Caco-2 (cell line): ENCODE measurements around the gene LMNTD1. TPM values are rescaled to one million over a fixed set of nuclear protein-coding genes. Genes with fewer than 3 reads are reported as not detected.

Source experiments
- BruUV-seq: library from RNA; stranded (reverse); fragments of 400-500 nt; replicated peaks from 2 replicates; lab custom pipeline; 2021; lab: Mats Ljungman, UMichigan
- CTCF ChIA-PET: fragments of 300-600 bp; sonication (Branson Sonifier 250); formaldehyde crosslinking; loops from one replicate; lab custom pipeline; 2022; ENCODE audit warnings: antibody characterized with exemption; lab: Charles Lee
- POLR2A ChIA-PET: fragments of 300-600 bp; sonication (Branson Sonifier 250); formaldehyde crosslinking; loops from one replicate; lab custom pipeline; 2022; ENCODE audit warnings: antibody characterized with exemption; lab: Charles Lee
- DNase-seq, 2 experiments: peaks; one replicate each; pipeline versions ENCODE4 v3.0.0 to v3.0.0-alpha.2; 2020 to 2022
- H3K27me3 ChIP-seq: replicated peaks from 2 replicates; pipeline ENCODE4 v1.6.0; 2011; ENCODE audit warnings: low read length; ENCODE audit not compliant: control insufficient read depth, insufficient read depth
- H3K36me3 ChIP-seq: 2 replicates; pipeline ENCODE4 v1.5.1; 2011; ENCODE audit warnings: low read length; ENCODE audit not compliant: control insufficient read depth, insufficient read depth
- H3K4me1 ChIP-seq: fragments of 250-450 bp; sonication (Bioruptor Pico); 2 replicates; pipeline ENCODE4 v1.5.1; 2020; ENCODE audit warnings: mild to moderate bottlenecking
- H3K4me3 ChIP-seq: 2 replicates; pipeline ENCODE4 v1.5.1; 2011; ENCODE audit warnings: low read depth, mild to moderate bottlenecking, control low read depth, low read length
- H3K9me3 ChIP-seq: fragments of 250-450 bp; sonication (Bioruptor Pico); 2 replicates; pipeline ENCODE4 v1.5.1; 2020; ENCODE audit warnings: mild to moderate bottlenecking, moderate library complexity
- H3K27ac Mint-ChIP-seq: one replicate; pipeline ENCODE4 v1.8.0; 2022; ENCODE audit warnings: mixed read lengths; ENCODE audit not compliant: unreplicated experiment
- H3K27me3 Mint-ChIP-seq: one replicate; pipeline ENCODE4 v1.8.0; 2022; ENCODE audit warnings: mixed read lengths; ENCODE audit not compliant: insufficient read depth, unreplicated experiment
- H3K36me3 Mint-ChIP-seq: one replicate; pipeline ENCODE4 v1.8.0; 2022; ENCODE audit warnings: mild to moderate bottlenecking, mixed read lengths; ENCODE audit not compliant: insufficient read depth, unreplicated experiment
- H3K4me1 Mint-ChIP-seq: one replicate; pipeline ENCODE4 v1.8.0; 2022; ENCODE audit warnings: low read depth, mixed read lengths; ENCODE audit not compliant: unreplicated experiment
- H3K4me3 Mint-ChIP-seq: one replicate; pipeline ENCODE4 v1.8.0; 2022; ENCODE audit warnings: mild to moderate bottlenecking, moderate library complexity, mixed read lengths; ENCODE audit not compliant: unreplicated experiment
- H3K9me3 Mint-ChIP-seq: one replicate; pipeline ENCODE4 v1.8.0; 2022; ENCODE audit warnings: mixed read lengths; ENCODE audit not compliant: unreplicated experiment
- intact Hi-C: fragments of 100-400 bp; cut with micrococcal nuclease; formaldehyde crosslinking; loops from one replicate; pipeline ENCODE4 v1.10.0; 2022; ENCODE audit not compliant: unreplicated experiment
- total RNA-seq: library from RNA; stranded (reverse); gene quantifications from 2 replicates; pipeline ENCODE4 v1.2.3, GENCODE V29; 2022
- TF ChIP-seq, protein P1 (sequence below), 2 experiments: fragments of 200-600 bp in 1 of 2; IDR thresholded peaks; 1 replicate in 1 of 2; 2 replicates in 1 of 2; pipeline versions ENCODE4 v1.5.1 to v1.8.0; 2011 to 2022; ENCODE audit warnings: antibody characterized with exemption in 1 of 2, control low read depth in 1 of 2, inconsistent platforms in 1 of 2, low read depth in 1 of 2, low read length in 1 of 2, mild to moderate bottlenecking in 1 of 2, moderate library complexity in 1 of 2; ENCODE audit not compliant: insufficient read depth in 1 of 2, severe bottlenecking in 1 of 2, unreplicated experiment in 1 of 2

Gene LMNTD1
- total RNA-seq, 1 experiment from 2014 or later = not detected

DNA sequence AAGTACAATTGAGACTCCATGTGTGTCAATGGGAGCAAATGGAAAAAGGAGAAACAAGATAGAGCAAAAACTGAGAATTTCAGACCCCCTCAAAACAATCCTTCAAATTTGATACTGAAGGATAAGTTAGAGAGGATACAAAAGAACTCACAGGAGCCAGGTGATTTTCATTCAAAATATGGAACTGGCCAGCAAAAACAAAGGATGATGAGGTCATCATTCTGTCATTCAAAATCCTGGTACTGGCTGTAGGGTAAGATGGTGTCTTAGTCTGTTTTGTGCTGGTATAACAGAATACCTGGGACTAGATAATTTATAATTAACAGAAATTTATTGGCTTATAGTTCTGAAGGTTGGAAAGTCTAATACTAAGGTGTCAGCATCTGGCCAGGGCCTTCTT, 80.6 kb downstream of the LMNTD1 start:
- peaks cover 7% of the 10 kb centered on the region for H3K4me1 ChIP-seq
- H3K4me3 ChIP-seq = no peak overlapping the region
- CTCF ChIA-PET = no interaction called here
- POLR2A ChIA-PET = no interaction called here
- H3K4me1 Mint-ChIP-seq = no peaks in the 10 kb centered on the region
- peaks cover under 1% of the 10 kb centered on the region; the same call in 1 of the 2 replicates for H3K27me3 ChIP-seq
- no peaks in the 10 kb centered on the region for H3K36me3 Mint-ChIP-seq
- H3K27me3 Mint-ChIP-seq = no peaks in the 10 kb centered on the region
- no peaks in the 10 kb centered on the region; the same call in 1 of the 2 replicates for H3K9me3 ChIP-seq
- DNase-seq = no peak
- intact Hi-C loops = no loop called here
- H3K36me3 ChIP-seq = no peaks in the 10 kb centered on the region
- TF ChIP-seq, protein P1, sequence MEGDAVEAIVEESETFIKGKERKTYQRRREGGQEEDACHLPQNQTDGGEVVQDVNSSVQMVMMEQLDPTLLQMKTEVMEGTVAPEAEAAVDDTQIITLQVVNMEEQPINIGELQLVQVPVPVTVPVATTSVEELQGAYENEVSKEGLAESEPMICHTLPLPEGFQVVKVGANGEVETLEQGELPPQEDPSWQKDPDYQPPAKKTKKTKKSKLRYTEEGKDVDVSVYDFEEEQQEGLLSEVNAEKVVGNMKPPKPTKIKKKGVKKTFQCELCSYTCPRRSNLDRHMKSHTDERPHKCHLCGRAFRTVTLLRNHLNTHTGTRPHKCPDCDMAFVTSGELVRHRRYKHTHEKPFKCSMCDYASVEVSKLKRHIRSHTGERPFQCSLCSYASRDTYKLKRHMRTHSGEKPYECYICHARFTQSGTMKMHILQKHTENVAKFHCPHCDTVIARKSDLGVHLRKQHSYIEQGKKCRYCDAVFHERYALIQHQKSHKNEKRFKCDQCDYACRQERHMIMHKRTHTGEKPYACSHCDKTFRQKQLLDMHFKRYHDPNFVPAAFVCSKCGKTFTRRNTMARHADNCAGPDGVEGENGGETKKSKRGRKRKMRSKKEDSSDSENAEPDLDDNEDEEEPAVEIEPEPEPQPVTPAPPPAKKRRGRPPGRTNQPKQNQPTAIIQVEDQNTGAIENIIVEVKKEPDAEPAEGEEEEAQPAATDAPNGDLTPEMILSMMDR (IDR thresholded peaks at IDR 0.05; ENCODE audit: insufficient read depth in 1 of 2, low read depth in 1 of 2, low read length in 1 of 2, severe bottlenecking in 1 of 2, unreplicated experiment in 1 of 2) = no peak
- H3K4me3 Mint-ChIP-seq = no peak overlapping the region
- no TSS peak for BruUV-seq
- peaks cover 5% of the 10 kb centered on the region for H3K9me3 Mint-ChIP-seq
- H3K27ac Mint-ChIP-seq = no peak overlapping the region

DNA sequence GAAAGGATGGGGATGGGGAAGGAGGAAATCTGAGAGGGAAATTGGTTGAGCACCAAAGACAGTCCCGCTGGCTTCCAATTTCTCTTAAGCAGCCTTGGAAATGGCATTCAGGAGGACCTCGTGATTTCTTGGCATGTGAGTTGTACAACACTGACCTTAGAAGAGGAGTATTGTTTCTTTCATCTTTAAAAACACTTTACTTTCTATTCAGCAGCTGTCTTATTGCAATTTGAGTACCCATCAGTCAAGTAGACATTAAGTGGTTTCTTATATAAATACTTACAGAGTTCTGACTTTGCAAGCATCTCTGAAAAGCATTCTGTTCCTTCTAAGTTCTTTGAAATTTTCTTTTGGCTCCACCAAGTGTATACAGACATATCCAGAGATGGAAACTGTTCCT, 83.2 kb downstream of the LMNTD1 start:
- Histone ChIP-seq H3K4me1 (peaks cover 7% of the 10 kb centered on the region), H3K4me3 (no peak overlapping the region), H3K9me3 (no peaks in the 10 kb centered on the region; the same call in 1 of the 2 replicates), H3K27me3 (no peaks in the 10 kb centered on the region), H3K36me3 (no peaks in the 10 kb centered on the region)
- intact Hi-C loops = no loop called here
- no peak for DNase-seq
- BruUV-seq = no TSS peak
- no peaks in the 10 kb centered on the region for H3K27me3 Mint-ChIP-seq
- no peak overlapping the region for H3K27ac Mint-ChIP-seq
- H3K9me3 Mint-ChIP-seq = peaks cover 5% of the 10 kb centered on the region
- TF ChIP-seq, protein P1 (IDR thresholded peaks at IDR 0.05; ENCODE audit: insufficient read depth in 1 of 2, low read depth in 1 of 2, low read length in 1 of 2, severe bottlenecking in 1 of 2, unreplicated experiment in 1 of 2) = no peak
- H3K4me3 Mint-ChIP-seq = no peak overlapping the region
- CTCF ChIA-PET = no interaction called here
- H3K36me3 Mint-ChIP-seq = no peaks in the 10 kb centered on the region
- POLR2A ChIA-PET = no interaction called here
- H3K4me1 Mint-ChIP-seq = no peaks in the 10 kb centered on the region

DNA sequence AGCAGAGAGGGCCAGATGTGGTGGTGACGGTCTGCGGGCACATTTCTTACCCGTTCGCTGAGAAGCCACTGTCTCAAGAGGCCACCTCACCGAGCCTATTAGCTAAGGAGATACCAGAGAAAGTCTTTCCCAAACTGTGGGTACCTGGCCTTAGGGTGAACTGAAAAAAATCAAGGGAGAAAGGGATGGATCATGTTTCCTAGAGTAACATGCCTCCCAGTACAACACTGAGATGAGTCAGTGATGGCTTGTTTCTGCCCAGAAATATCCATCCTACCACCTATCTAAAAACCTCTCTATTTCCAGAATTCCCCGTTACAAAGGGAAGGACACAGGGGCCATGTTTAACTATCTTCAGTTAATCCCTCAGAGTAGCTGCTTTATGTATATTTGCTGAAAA, 83.7 kb downstream of the LMNTD1 start:
- no peaks in the 10 kb centered on the region for H3K27me3 Mint-ChIP-seq
- H3K27ac Mint-ChIP-seq = no peak overlapping the region
- H3K9me3 ChIP-seq = no peaks in the 10 kb centered on the region; the same call in 1 of the 2 replicates
- ChIA-PET POLR2A (no interaction called here), CTCF (no interaction called here)
- H3K4me1 ChIP-seq = peaks cover 7% of the 10 kb centered on the region
- intact Hi-C loops = no loop called here
- no peaks in the 10 kb centered on the region for H3K36me3 ChIP-seq
- DNase-seq = no peak
- H3K27me3 ChIP-seq = no peaks in the 10 kb centered on the region
- TF ChIP-seq, protein P1 (IDR thresholded peaks at IDR 0.05; ENCODE audit: insufficient read depth in 1 of 2, low read depth in 1 of 2, low read length in 1 of 2, severe bottlenecking in 1 of 2, unreplicated experiment in 1 of 2) = no peak
- no TSS peak for BruUV-seq
- H3K9me3 Mint-ChIP-seq = peaks cover 5% of the 10 kb centered on the region
- no peaks in the 10 kb centered on the region for H3K36me3 Mint-ChIP-seq
- no peak overlapping the region for H3K4me3 Mint-ChIP-seq
- no peak overlapping the region for H3K4me3 ChIP-seq
- H3K4me1 Mint-ChIP-seq = no peaks in the 10 kb centered on the region
